ENCODE measurements around the gene TRIML2.
"Not testable (repeated sequence)": the region's sequence is repeated elsewhere in the genome, so short reads cannot be mapped to it uniquely, and the experiment has no call there.

Gene TRIML2

GRCh38 chr4:188092824-188093223 is 16.6 kb downstream of the TRIML2 start:
- DNase-seq = no peak

GRCh38 chr4:188086858-188087257 is 22.5 kb downstream of the TRIML2 start:
- no peak for DNase-seq

DNA sequence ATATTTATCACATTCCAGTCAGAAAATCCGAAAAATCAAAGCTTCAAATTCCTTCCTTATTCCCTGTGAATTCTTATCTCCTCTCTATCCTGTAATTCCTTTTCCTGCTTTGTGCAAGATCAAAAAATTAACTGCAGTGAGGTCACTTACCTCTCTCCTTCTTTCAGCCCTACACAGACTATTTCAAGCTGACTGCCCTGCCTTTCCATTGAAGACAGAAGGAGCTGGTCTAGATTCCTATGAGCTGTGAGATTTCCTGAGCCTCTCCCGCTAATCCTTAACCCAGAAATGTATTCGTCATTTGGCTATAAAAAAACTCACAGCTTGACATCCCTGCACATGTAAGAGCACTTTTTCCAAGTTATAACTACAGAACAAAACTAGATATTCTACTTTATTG is 26.6 kb downstream of the TRIML2 start:
- no peak for DNase-seq

- no peak for DNase-seq
Measured at GRCh38 chr4:188078116-188078515, 31.3 kb downstream of the TRIML2 start.

GRCh38 chr4:188076169-188076568 is 33.2 kb downstream of the TRIML2 start:
- DNase-seq = no peak

- no peak for DNase-seq
Measured at GRCh38 chr4:188061083-188061482, 48.3 kb downstream of the TRIML2 start.

DNA sequence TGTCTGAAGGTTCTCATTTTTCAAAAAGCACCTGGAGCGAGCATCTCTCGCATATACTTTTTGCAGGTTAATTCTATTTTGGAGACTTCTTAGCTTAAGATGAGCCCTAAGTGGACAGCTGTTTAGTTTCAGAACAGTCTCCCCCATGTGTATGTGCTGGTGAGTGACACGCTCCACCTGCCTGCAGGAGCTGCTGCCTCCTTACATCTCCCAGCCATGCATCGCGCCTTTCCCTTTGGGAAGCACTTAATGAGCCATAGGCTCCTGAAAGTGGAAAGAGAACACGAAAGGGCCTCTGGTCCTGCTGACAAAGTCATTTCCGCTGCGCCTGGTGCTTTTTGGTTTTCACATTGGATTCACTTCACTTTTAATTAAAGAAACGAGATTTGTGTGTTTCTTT is 56.1 kb downstream of the TRIML2 start:
- no peak for DNase-seq

GRCh38 chr4:188046657-188047056 is 62.7 kb downstream of the TRIML2 start:
- no peak for DNase-seq

DNA sequence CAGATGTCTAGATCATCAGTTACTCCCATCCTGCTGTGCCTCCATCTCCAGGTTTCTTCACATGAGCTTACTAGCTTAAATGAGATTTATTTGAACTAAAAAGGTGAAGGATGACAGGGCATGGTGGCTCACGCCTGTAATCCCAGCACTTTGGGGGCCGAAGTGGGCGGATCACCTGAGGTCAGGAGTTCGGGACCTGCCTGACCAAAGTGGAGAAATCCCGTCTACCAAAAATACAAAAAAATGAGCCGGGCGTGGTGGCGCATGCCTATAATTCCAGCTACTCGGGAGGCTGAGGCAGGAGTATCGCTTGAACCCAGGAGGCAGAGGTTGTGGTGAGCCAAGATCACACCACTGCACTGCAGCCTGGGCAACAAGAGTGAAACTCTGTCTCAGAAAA is 63.9 kb downstream of the TRIML2 start:
- DNase-seq = not testable (repeated sequence)

DNA sequence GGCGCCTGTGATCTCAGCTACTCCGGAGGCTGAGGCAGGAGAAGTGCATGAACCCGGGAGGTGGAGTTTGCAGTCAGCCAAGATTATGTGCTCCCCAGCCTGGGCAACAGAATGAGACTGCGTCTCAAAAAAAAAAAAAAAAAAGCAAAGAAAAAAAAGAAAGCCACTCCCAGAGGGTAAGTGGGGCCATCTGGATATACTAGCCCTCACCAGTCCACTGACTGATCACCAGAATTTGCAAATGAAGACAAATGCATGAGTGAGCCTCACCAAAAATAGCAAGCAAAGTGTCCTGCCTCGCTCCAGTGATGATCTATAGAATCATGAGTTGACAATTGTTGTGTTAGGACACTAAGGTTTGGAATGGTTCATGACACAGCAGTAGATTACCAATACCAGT is 66.2 kb downstream of the TRIML2 start:
- DNase-seq = no peak

- no peak for DNase-seq
Measured at GRCh38 chr4:188042191-188042590, 67.2 kb downstream of the TRIML2 start.

- no peak for DNase-seq
Measured at GRCh38 chr4:188041721-188042120, 67.7 kb downstream of the TRIML2 start.

Data from NCI-H82 (cell line).